ENCODE measurements around the gene ARHGEF7.
"Not testable (repeated sequence)": the region's sequence is repeated elsewhere in the genome, so short reads cannot be mapped to it uniquely, and the experiment has no call there.

ARHGEF7 gene

GRCh38 chr13:111076155-111077013, 38.7 kb upstream of the ARHGEF7 start:
- no peak overlapping the region for H3K27ac ChIP-seq
- TF ChIP-seq ZFX (IDR thresholded peaks at IDR 0.05), result no peak
- TF ChIP-seq, protein P1, sequence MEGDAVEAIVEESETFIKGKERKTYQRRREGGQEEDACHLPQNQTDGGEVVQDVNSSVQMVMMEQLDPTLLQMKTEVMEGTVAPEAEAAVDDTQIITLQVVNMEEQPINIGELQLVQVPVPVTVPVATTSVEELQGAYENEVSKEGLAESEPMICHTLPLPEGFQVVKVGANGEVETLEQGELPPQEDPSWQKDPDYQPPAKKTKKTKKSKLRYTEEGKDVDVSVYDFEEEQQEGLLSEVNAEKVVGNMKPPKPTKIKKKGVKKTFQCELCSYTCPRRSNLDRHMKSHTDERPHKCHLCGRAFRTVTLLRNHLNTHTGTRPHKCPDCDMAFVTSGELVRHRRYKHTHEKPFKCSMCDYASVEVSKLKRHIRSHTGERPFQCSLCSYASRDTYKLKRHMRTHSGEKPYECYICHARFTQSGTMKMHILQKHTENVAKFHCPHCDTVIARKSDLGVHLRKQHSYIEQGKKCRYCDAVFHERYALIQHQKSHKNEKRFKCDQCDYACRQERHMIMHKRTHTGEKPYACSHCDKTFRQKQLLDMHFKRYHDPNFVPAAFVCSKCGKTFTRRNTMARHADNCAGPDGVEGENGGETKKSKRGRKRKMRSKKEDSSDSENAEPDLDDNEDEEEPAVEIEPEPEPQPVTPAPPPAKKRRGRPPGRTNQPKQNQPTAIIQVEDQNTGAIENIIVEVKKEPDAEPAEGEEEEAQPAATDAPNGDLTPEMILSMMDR (conservative IDR thresholded peaks at IDR 0.05), result no peak

DNA sequence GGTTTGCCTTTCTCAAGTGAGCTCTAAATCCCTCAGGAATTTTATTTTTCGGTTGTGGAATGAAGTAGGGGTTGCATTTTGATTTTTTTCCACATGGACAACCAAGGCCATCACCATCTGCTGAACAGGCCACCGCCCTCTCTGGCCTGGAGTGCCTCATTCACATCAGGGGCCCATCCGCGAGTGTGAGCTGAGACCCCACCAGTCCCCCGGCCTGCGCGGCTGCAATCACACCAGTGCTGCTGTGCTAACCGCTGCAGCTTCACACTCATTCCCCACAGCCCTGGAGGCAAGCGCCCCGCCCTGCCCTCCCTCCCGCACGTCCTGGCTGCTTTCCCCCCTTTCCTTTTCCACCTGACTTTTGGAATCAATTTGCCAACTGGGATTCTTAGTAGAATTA, 35.7 kb upstream of the ARHGEF7 start:
- H3K27ac ChIP-seq, result no peak overlapping the region
- TF ChIP-seq ZFX (IDR thresholded peaks at IDR 0.05), result no peak
- TF ChIP-seq, protein P1 (conservative IDR thresholded peaks at IDR 0.05), result no peak

GRCh38 chr13:111080642-111081041, 34.5 kb upstream of the ARHGEF7 start:
- TF ChIP-seq, protein P1 (conservative IDR thresholded peaks at IDR 0.05), result no peak
- no peak for TF ChIP-seq ZFX (IDR thresholded peaks at IDR 0.05)
- H3K27ac ChIP-seq, result no peak overlapping the region

DNA sequence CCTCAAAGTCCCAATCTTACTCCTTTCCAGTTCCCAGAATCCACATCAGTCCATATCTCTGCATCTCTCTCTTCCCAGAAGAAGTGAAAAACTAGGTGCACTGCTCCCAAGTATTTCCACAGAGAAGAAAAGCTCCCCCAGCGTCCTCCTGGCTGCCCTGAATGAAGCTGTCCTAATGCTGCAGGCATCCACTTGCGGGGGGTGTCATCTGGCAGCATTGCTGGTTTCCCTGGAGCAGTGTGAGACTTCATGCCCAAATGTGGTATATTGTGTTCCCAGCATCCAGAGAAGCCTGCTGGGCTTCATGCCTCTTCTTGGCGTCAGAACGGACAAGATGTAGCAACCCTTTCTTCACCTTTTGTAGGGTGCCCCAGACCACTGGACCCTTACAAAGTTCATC, 32.9 kb upstream of the ARHGEF7 start:
- TF ChIP-seq, protein P1 (conservative IDR thresholded peaks at IDR 0.05), result no peak
- no peak for TF ChIP-seq ZFX (IDR thresholded peaks at IDR 0.05)
- H3K27ac ChIP-seq, result no peak overlapping the region

GRCh38 chr13:111082769-111083168, 32.3 kb upstream of the ARHGEF7 start:
- not testable (repeated sequence) for H3K27ac ChIP-seq

GRCh38 chr13:111083693-111084092, 31.4 kb upstream of the ARHGEF7 start:
- H3K27ac ChIP-seq, result not testable (repeated sequence)

DNA sequence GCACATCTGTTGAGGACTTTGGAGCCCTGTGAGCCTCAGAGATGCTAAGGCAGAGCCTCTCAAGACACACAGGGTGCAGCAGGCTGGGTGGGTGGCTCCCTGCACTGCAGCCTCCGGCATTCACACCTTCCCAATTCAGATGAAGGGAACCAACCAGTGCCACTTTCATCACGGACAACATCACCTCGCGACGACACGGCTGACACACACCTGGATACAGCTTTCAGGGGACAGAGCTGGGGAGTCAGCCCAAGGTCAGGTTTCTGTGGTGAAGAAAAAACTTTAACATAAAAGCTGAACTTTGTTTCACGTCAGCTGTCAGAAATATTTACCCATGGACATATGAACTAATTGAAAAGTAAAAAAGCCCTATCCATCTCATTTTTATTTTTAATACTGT, 24.9 kb upstream of the ARHGEF7 start:
- no peak overlapping the region for H3K27ac ChIP-seq
- TF ChIP-seq ZFX (IDR thresholded peaks at IDR 0.05), result no peak
- TF ChIP-seq, protein P1 (conservative IDR thresholded peaks at IDR 0.05), result no peak

GRCh38 chr13:111092685-111093084, 22.4 kb upstream of the ARHGEF7 start:
- no peak overlapping the region for H3K27ac ChIP-seq
- TF ChIP-seq, protein P1 (conservative IDR thresholded peaks at IDR 0.05), result no peak
- TF ChIP-seq ZFX (IDR thresholded peaks at IDR 0.05), result no peak

Data from C4-2B (cell line).